Measurements from ENCODE around the gene TRABD2B. TPM values are rescaled to one million over a fixed set of nuclear protein-coding genes. Genes with fewer than 3 reads are reported as not detected.

The TRABD2B gene
- total and polyA plus RNA-seq, 2 experiments from 2014 or later, result 1.6 to 2.0 TPM

DNA sequence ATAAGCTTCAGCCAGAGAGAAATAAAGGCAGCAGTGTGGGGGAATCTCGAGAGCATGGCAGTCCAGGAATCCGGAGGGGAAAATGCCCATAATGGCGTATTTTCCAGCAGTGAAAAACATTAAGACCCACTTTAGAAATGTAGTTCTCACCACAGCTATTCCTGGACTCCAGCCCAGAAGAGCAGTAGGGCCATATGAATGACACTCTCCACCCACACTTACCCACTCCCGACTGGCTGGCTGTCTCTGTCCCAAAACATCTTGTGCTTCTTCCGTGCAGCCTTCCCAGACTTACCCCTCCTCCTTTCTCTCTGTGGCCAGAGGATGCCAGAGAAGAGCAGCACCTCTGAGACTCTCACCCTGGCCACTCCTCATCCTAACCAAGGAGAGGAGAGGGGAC, 56.4 kb downstream of the TRABD2B start:
- no peak overlapping the region for H3K27ac ChIP-seq (ENCODE audit: low read depth)
- H3K9me2 ChIP-seq (ENCODE audit: insufficient read depth), result peaks cover 16% of the 10 kb centered on the region; the same call in 1 of the 2 replicates
- peaks cover 4% of the 10 kb centered on the region; the same call in 1 of the 3 replicates for H3K36me3 Mint-ChIP-seq (ENCODE audit: low read depth)
- no peak overlapping the region for H3K27ac Mint-ChIP-seq
- no peak overlapping the region for H3K4me3 Mint-ChIP-seq
- H3K36me3 ChIP-seq (ENCODE audit: insufficient read depth), result no peaks in the 10 kb centered on the region
- H3K27me3 Mint-ChIP-seq (ENCODE audit: insufficient read depth, low read depth, poor library complexity), result no peaks in the 10 kb centered on the region
- peaks cover 3% of the 10 kb centered on the region; the same call in 2 of the 3 replicates for H3K4me1 Mint-ChIP-seq
- no peaks in the 10 kb centered on the region for H3F3A ChIP-seq (replicated peaks; ENCODE audit: low read depth)
- H3K79me2 ChIP-seq (replicated peaks; ENCODE audit: insufficient read depth), result no peaks in the 10 kb centered on the region
- H3K4me3 ChIP-seq, result no peak overlapping the region
- no peaks in the 10 kb centered on the region for H3K9me3 Mint-ChIP-seq
- no peaks in the 10 kb centered on the region; the same call in 1 of the 2 replicates for H4K20me1 ChIP-seq (replicated peaks; ENCODE audit: insufficient read depth)
- no peaks in the 10 kb centered on the region for H3K4me1 ChIP-seq (ENCODE audit: insufficient read depth)
- H2AFZ ChIP-seq, result no peak overlapping the region
- no peak for DNase-seq (ENCODE audit: low spot score)
- H3K4me2 ChIP-seq, result no peak overlapping the region
- TF ChIP-seq EZH2 (IDR thresholded peaks at IDR 0.05; ENCODE audit: low read depth, unreplicated experiment), result no peak
- no peak for TF ChIP-seq CREB1 (CRISPR knock-in tag; IDR thresholded peaks at IDR 0.05; ENCODE audit: low read depth)
- TF ChIP-seq NANOG (IDR thresholded peaks at IDR 0.05; ENCODE audit: borderline replicate concordance), result no peak
- TF ChIP-seq ZNF114 (CRISPR knock-in tag; IDR thresholded peaks at IDR 0.05), result no peak
- no peak for TF ChIP-seq ZNF331 (CRISPR knock-in tag; IDR thresholded peaks at IDR 0.05; ENCODE audit: low read depth)
- no peak for TF ChIP-seq JUNB (IDR thresholded peaks at IDR 0.05; ENCODE audit: unreplicated experiment)
- TF ChIP-seq, protein P1, sequence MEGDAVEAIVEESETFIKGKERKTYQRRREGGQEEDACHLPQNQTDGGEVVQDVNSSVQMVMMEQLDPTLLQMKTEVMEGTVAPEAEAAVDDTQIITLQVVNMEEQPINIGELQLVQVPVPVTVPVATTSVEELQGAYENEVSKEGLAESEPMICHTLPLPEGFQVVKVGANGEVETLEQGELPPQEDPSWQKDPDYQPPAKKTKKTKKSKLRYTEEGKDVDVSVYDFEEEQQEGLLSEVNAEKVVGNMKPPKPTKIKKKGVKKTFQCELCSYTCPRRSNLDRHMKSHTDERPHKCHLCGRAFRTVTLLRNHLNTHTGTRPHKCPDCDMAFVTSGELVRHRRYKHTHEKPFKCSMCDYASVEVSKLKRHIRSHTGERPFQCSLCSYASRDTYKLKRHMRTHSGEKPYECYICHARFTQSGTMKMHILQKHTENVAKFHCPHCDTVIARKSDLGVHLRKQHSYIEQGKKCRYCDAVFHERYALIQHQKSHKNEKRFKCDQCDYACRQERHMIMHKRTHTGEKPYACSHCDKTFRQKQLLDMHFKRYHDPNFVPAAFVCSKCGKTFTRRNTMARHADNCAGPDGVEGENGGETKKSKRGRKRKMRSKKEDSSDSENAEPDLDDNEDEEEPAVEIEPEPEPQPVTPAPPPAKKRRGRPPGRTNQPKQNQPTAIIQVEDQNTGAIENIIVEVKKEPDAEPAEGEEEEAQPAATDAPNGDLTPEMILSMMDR (conservative IDR thresholded peaks at IDR 0.05; ENCODE audit: low read depth in 2 of 2), result no peak
- no peak for TF ChIP-seq EZH2phosphoT487 (IDR thresholded peaks at IDR 0.05; ENCODE audit: unreplicated experiment)
- TF ChIP-seq, protein P2, sequence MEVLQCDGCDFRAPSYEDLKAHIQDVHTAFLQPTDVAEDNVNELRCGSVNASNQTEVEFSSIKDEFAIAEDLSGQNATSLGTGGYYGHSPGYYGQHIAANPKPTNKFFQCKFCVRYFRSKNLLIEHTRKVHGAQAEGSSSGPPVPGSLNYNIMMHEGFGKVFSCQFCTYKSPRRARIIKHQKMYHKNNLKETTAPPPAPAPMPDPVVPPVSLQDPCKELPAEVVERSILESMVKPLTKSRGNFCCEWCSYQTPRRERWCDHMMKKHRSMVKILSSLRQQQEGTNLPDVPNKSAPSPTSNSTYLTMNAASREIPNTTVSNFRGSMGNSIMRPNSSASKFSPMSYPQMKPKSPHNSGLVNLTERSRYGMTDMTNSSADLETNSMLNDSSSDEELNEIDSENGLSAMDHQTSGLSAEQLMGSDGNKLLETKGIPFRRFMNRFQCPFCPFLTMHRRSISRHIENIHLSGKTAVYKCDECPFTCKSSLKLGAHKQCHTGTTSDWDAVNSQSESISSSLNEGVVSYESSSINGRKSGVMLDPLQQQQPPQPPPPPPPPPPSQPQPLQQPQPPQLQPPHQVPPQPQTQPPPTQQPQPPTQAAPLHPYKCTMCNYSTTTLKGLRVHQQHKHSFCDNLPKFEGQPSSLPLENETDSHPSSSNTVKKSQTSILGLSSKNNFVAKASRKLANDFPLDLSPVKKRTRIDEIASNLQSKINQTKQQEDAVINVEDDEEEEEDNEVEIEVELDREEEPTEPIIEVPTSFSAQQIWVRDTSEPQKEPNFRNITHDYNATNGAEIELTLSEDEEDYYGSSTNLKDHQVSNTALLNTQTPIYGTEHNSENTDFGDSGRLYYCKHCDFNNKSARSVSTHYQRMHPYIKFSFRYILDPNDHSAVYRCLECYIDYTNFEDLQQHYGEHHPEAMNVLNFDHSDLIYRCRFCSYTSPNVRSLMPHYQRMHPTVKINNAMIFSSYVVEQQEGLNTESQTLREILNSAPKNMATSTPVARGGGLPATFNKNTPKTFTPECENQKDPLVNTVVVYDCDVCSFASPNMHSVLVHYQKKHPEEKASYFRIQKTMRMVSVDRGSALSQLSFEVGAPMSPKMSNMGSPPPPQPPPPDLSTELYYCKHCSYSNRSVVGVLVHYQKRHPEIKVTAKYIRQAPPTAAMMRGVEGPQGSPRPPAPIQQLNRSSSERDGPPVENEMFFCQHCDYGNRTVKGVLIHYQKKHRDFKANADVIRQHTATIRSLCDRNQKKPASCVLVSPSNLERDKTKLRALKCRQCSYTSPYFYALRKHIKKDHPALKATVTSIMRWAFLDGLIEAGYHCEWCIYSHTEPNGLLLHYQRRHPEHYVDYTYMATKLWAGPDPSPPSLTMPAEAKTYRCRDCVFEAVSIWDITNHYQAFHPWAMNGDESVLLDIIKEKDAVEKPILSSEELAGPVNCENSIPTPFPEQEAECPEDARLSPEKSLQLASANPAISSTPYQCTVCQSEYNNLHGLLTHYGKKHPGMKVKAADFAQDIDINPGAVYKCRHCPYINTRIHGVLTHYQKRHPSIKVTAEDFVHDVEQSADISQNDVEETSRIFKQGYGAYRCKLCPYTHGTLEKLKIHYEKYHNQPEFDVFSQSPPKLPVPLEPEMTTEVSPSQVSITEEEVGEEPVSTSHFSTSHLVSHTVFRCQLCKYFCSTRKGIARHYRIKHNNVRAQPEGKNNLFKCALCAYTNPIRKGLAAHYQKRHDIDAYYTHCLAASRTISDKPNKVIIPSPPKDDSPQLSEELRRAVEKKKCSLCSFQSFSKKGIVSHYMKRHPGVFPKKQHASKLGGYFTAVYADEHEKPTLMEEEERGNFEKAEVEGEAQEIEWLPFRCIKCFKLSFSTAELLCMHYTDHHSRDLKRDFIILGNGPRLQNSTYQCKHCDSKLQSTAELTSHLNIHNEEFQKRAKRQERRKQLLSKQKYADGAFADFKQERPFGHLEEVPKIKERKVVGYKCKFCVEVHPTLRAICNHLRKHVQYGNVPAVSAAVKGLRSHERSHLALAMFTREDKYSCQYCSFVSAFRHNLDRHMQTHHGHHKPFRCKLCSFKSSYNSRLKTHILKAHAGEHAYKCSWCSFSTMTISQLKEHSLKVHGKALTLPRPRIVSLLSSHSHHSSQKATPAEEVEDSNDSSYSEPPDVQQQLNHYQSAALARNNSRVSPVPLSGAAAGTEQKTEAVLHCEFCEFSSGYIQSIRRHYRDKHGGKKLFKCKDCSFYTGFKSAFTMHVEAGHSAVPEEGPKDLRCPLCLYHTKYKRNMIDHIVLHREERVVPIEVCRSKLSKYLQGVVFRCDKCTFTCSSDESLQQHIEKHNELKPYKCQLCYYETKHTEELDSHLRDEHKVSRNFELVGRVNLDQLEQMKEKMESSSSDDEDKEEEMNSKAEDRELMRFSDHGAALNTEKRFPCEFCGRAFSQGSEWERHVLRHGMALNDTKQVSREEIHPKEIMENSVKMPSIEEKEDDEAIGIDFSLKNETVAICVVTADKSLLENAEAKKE (CRISPR knock-in tag; IDR thresholded peaks at IDR 0.05), result no peak
- TF ChIP-seq, protein P3, sequence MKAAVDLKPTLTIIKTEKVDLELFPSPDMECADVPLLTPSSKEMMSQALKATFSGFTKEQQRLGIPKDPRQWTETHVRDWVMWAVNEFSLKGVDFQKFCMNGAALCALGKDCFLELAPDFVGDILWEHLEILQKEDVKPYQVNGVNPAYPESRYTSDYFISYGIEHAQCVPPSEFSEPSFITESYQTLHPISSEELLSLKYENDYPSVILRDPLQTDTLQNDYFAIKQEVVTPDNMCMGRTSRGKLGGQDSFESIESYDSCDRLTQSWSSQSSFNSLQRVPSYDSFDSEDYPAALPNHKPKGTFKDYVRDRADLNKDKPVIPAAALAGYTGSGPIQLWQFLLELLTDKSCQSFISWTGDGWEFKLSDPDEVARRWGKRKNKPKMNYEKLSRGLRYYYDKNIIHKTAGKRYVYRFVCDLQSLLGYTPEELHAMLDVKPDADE (IDR thresholded peaks at IDR 0.05), result no peak
- ATAC-seq, result no peak
- H3K27me3 ChIP-seq (ENCODE audit: insufficient read depth), result no peaks in the 10 kb centered on the region
